ENCODE measurements around the gene NTMT2. TPM values are rescaled to one million over a fixed set of nuclear protein-coding genes. Genes with fewer than 3 reads are reported as not detected.

NTMT2 gene
- polyA plus RNA-seq, 1 donor from 2014 or later: 0.27 TPM

- H3K27ac ChIP-seq (ENCODE audit: low read length): no peak overlapping the region
- TF ChIP-seq EP300 (conservative IDR thresholded peaks at IDR 0.05; ENCODE audit: poor library complexity, severe bottlenecking) (no peak), CTCF (IDR thresholded peaks at IDR 0.05; ENCODE audit: poor library complexity, severe bottlenecking) (no peak), REST (IDR thresholded peaks at IDR 0.05; ENCODE audit: borderline replicate concordance) (no peak)
- H3K9me2 ChIP-seq (ENCODE audit: insufficient read depth, low read length): no peaks in the 10 kb centered on the region
- no peak overlapping the region for H3K4me2 ChIP-seq (ENCODE audit: low read length)
- H3K9ac ChIP-seq (ENCODE audit: low read length): no peak overlapping the region
- no peak overlapping the region for H3K4me3 ChIP-seq (ENCODE audit: low read length)
- H3F3A ChIP-seq (ENCODE audit: insufficient read depth, low read length, poor library complexity, severe bottlenecking): no peaks in the 10 kb centered on the region
- no peaks in the 10 kb centered on the region for H3K79me2 ChIP-seq (replicated peaks; ENCODE audit: insufficient read depth, low read length)
- no peaks in the 10 kb centered on the region for H3K36me3 ChIP-seq (ENCODE audit: insufficient read depth, low read length)
- no peaks in the 10 kb centered on the region for H3K9me3 ChIP-seq (ENCODE audit: low read length)
- H2AFZ ChIP-seq (ENCODE audit: low read depth, low read length): no peak overlapping the region
- H4K20me1 ChIP-seq (ENCODE audit: insufficient read depth): no peaks in the 10 kb centered on the region
- no peaks in the 10 kb centered on the region for H3K27me3 ChIP-seq (ENCODE audit: insufficient read depth, low read depth, low read length)
Measured at GRCh38 chr1:170176772-170177171, 31.0 kb downstream of the NTMT2 start.

- Histone ChIP-seq H3K4me3 (ENCODE audit: low read length) (no peak overlapping the region), H3K79me2 (replicated peaks; ENCODE audit: insufficient read depth, low read length) (no peaks in the 10 kb centered on the region), H3K27me3 (ENCODE audit: insufficient read depth, low read depth, low read length) (no peaks in the 10 kb centered on the region), H3K9me3 (ENCODE audit: low read length) (no peaks in the 10 kb centered on the region), H4K20me1 (ENCODE audit: insufficient read depth) (no peaks in the 10 kb centered on the region), H3F3A (ENCODE audit: insufficient read depth, low read length, poor library complexity, severe bottlenecking) (no peaks in the 10 kb centered on the region), H2AFZ (ENCODE audit: low read depth, low read length) (no peak overlapping the region), H3K27ac (ENCODE audit: low read length) (no peak overlapping the region), H3K4me2 (ENCODE audit: low read length) (no peak overlapping the region), H3K36me3 (ENCODE audit: insufficient read depth, low read length) (no peaks in the 10 kb centered on the region), H3K9ac (ENCODE audit: low read length) (no peak overlapping the region), H3K9me2 (ENCODE audit: insufficient read depth, low read length) (no peaks in the 10 kb centered on the region)
- TF ChIP-seq EZH2 (IDR thresholded peaks at IDR 0.05; ENCODE audit: borderline replicate concordance, insufficient read depth, low read length, poor library complexity, severe bottlenecking) (no peak), CTCF (IDR thresholded peaks at IDR 0.05; ENCODE audit: poor library complexity, severe bottlenecking) (no peak), POLR2AphosphoS5 (IDR thresholded peaks at IDR 0.05) (no peak)
Measured at GRCh38 chr1:170182442-170182841, 36.7 kb downstream of the NTMT2 start.

- H3K4me2 ChIP-seq (ENCODE audit: low read length): no peak overlapping the region
- no peaks in the 10 kb centered on the region for H3F3A ChIP-seq (ENCODE audit: insufficient read depth, low read length, poor library complexity, severe bottlenecking)
- H3K9me3 ChIP-seq (ENCODE audit: low read length): peaks cover 6% of the 10 kb centered on the region
- H3K4me3 ChIP-seq (ENCODE audit: low read length): no peak overlapping the region
- H4K20me1 ChIP-seq (ENCODE audit: insufficient read depth): no peaks in the 10 kb centered on the region
- no peak overlapping the region for H3K9ac ChIP-seq (ENCODE audit: low read length)
- H3K79me2 ChIP-seq (replicated peaks; ENCODE audit: insufficient read depth, low read length): no peaks in the 10 kb centered on the region
- no peaks in the 10 kb centered on the region for H3K36me3 ChIP-seq (ENCODE audit: insufficient read depth, low read length)
- no peak for TF ChIP-seq CTCF (IDR thresholded peaks at IDR 0.05; ENCODE audit: poor library complexity, severe bottlenecking)
- no peak for TF ChIP-seq EP300 (conservative IDR thresholded peaks at IDR 0.05; ENCODE audit: poor library complexity, severe bottlenecking)
- no peak for TF ChIP-seq POLR2AphosphoS5 (IDR thresholded peaks at IDR 0.05)
- no peak for TF ChIP-seq EZH2 (IDR thresholded peaks at IDR 0.05; ENCODE audit: borderline replicate concordance, insufficient read depth, low read length, poor library complexity, severe bottlenecking)
- no peak for TF ChIP-seq REST (IDR thresholded peaks at IDR 0.05; ENCODE audit: borderline replicate concordance)
- TF ChIP-seq RAD21 (conservative IDR thresholded peaks at IDR 0.05): no peak
- TF ChIP-seq SMC3 (conservative IDR thresholded peaks at IDR 0.05; ENCODE audit: poor library complexity): no peak
- TF ChIP-seq TAF1 (IDR thresholded peaks at IDR 0.05; ENCODE audit: low read depth): no peak
- H2AFZ ChIP-seq (ENCODE audit: low read depth, low read length): no peak overlapping the region
- H3K27ac ChIP-seq (ENCODE audit: low read length): no peak overlapping the region
- no peaks in the 10 kb centered on the region for H3K9me2 ChIP-seq (ENCODE audit: insufficient read depth, low read length)
- H3K27me3 ChIP-seq (ENCODE audit: insufficient read depth, low read depth, low read length): no peaks in the 10 kb centered on the region
Measured at GRCh38 chr1:170192546-170192945, 46.8 kb downstream of the NTMT2 start.
